Epithelial cell of esophagus (primary cell): Measurements from ENCODE around the gene ITPK1.

ENCODE experiments used
- DNase-seq: peaks from one replicate; pipeline ENCODE4 v3.0.0; 2010; ENCODE audit warnings: low read depth
- H3K4me3 ChIP-seq: 2 replicates; pipeline ENCODE4 v1.5.1; 2011; ENCODE audit warnings: mild to moderate bottlenecking, low read length, control low read depth
- CTCF ChIP-seq: IDR thresholded peaks from 2 replicates; pipeline ENCODE4 v1.5.1; 2011; ENCODE audit warnings: low read depth, mild to moderate bottlenecking, low read length, control low read depth, inconsistent platforms; ENCODE audit not compliant: insufficient read depth; ENCODE audit errors: missing control alignments

Gene ITPK1

GRCh38 chr14:92964124-92965109 lies 151.3 kb downstream of the ITPK1 start:
- no peak for DNase-seq
- no peak for TF ChIP-seq CTCF
- no peak overlapping the region for H3K4me3 ChIP-seq

GRCh38 chr14:92963301-92964123 lies 152.2 kb downstream of the ITPK1 start:
- no peak for TF ChIP-seq CTCF
- no peak for DNase-seq
- no peak overlapping the region for H3K4me3 ChIP-seq

GRCh38 chr14:92962831-92963095 lies 153.0 kb downstream of the ITPK1 start:
- H3K4me3 ChIP-seq, result no peak overlapping the region
- no peak for DNase-seq
- no peak for TF ChIP-seq CTCF

GRCh38 chr14:92962031-92962830 lies 153.5 kb downstream of the ITPK1 start:
- H3K4me3 ChIP-seq, result no peak overlapping the region
- DNase-seq, result no peak

GRCh38 chr14:92961567-92961855 lies 154.2 kb downstream of the ITPK1 start:
- TF ChIP-seq CTCF, result no peak
- H3K4me3 ChIP-seq, result no peak overlapping the region
- DNase-seq, result no peak

More at GRCh38 chr14:92962031-92962830, 153.5 kb downstream of the ITPK1 start:
- TF ChIP-seq CTCF, result no peak

- H3K4me3 ChIP-seq, result no peak overlapping the region
- TF ChIP-seq CTCF, result no peak
- DNase-seq, result peak; percentile 69
Observed at GRCh38 chr14:92960706-92961566, 154.8 kb downstream of the ITPK1 start.
